HG02973 (cell line): ENCODE results near the gene TMEM53.
A peak's percentile ranks its signal among the peaks of the same experiment; 100 is the strongest.
"Not testable (repeated sequence)": the region's sequence is repeated elsewhere in the genome, so short reads cannot be mapped to it uniquely, and the experiment has no call there.

Experiments used
- ATAC-seq: cut with Tn5 transposase; IDR thresholded peaks from one replicate; pipeline ENCODE4 v1.9.1; 2021; ENCODE audit warnings: moderate library complexity; ENCODE audit not compliant: unreplicated experiment

Gene TMEM53

DNA sequence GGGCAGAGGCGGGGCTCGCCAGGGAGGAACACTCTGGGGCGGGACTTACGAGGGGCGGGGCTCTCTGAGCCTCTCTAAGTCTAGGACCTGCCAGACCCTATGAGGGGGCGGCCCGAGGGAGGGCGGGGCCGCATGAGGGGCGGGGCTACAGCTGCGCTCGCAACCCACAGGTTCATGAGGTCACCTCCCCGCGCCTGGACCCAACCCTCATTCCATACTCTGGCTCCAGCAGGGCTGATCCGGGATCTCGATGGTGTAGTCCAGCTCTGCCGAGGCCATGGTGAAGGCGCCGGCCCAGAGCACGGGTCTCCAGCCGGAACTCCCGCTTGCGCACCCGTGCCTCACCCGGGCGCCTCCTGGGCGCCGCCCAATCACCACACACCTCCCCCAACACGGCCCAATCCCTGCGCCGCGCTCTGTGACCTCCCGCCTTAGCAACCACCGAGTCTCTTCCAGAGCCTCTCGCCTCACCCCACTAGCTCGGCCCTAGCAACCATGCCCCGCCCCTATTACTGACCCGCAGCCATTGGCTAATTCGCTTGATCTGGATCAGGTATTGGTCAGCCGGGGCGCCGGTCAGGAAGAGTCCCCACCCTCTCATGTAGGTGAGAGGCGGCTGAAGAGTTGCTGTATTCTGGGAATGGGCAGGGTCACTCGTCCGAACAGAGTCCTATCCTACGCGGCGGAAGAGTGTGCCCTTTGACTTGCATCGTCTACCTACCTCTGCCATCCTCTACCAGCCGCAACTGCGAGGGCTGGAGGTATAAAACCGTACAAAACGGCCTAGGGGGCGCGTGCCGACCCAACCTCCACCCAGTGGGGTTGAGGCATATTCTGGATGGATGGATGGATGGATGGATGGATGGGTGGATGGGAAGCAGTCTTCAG, at the start of gene TMEM53, which contains the start of gene ARMH1:
TSS of gene TMEM53 (minus strand) at position 369 of the 888 bp plus-strand sequence. CDS start at position 279, 90 bp downstream.
TSS of gene ARMH1 (plus strand) at position 602 of the 888 bp plus-strand sequence. CDS start 14,984 bp downstream, outside the sequence.
- ATAC-seq, result peak; percentile 83

DNA sequence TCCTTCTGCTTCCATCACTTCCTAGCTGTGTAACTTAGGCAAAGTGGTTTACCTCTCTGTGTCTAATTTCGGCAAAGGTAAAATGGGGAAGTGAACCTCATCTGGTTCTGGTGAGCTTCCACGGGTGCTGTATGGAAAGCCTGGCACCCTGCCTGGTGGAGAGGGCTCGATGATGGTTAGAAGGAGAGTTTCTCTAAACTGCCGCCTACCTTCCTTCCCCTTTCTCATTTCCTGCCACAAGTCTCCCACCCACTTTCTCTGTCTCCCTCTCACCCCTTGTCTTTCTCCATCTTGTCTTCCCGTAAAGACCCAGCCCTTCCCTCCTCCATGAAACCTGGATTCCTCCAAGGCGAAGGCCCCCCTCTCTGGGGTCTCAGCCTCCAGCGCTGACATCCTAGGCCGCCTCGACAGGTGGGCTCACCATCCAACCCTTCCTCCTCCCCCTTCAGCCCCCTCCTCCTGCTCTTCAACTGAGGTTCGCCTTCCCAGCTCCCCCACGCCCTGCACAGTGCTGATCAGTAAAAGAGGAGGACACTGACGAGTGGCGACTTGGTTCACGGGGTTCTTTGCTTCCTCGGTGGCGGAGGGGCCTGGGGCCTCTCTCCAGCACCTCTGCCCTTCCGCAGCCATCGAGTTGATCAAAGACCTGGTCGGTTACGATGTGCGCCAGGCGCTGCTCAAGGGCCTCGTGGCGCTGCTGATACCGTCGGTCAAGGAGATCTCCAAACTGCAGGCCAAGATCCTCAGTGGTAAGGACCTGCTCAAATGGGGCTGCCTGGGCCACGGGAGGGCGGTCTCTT, 49.4 kb upstream of the TMEM53 start:
- ATAC-seq, result no peak

DNA sequence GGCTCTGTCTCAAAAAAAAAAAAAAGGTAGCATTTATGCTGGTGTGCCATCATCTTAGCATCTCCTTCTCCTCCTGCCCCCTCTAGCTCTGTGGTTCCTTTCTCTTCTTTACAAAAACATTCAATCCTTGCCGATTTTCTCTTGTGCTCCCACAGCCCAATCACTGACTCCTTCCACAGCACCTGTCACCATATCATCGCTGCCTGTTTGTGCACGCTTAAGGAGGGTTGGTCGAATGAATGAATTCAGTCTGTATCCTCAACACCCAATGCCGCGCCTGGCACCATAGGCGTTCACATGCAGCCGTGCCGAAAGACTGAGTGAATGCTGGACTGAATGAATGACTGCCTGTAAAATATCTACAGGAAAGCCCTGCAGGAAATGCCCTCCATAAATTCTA, 48.8 kb upstream of the TMEM53 start:
- no peak for ATAC-seq

DNA sequence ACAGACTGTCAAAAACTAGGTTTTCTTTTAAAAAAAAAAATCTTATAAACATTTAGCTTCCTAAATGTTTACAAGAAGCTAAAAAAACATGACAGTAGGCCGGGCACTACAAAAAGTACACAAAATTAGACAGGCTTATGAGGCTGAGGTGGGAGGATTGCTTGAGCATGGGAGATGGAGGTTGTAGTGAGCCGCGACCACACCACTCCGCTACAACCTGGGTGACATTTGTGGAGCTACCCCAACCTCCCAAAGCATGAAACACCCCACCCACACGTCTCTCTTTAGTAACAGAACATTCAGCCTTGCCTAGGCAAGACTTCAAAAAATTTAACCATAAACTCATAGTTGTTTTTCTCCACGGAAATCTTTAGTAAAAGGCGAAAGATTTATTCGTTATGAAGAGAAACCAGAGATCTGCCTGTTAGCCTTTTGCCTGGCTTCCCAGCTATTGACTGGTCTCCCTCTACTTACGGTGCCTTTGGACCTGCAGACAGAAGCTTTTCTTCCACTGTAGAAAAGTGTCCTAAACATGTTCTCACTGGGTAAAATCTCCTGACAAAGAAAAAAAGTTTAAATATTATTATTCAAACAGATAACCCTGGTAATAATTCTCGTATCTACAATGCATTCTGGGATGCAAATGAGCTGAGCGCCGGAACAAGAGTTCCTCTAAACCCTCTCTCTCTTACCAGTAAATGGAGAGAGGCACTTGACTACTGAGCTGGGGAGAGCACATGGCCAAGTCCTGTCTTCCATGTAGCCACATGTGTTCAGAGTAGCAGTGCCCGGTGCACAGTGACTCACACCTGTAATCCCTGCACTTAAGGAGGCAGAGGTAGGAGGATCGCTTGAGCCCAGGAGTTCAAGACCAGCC, 47.4 kb upstream of the TMEM53 start:
- peak; percentile 64 for ATAC-seq

DNA sequence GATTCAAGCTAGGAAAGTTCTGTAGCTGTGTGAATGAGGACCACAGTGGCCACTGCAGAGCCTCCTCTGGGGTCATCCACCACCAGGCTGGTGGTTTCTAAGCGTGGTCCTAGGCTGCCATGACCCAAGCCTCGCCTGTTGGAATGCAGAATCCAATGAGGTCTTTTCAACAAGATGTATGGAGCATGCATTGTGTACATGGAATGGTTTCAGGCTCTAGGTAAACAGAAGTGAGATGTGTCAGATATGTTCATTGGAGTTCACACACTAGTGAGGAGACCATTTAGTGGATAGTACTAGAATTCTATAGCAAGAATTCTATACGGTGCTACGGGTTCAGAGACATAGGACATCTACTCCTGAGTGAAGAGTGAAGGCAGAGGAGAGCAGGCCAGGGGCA, 46.0 kb upstream of the TMEM53 start:
- no peak for ATAC-seq

DNA sequence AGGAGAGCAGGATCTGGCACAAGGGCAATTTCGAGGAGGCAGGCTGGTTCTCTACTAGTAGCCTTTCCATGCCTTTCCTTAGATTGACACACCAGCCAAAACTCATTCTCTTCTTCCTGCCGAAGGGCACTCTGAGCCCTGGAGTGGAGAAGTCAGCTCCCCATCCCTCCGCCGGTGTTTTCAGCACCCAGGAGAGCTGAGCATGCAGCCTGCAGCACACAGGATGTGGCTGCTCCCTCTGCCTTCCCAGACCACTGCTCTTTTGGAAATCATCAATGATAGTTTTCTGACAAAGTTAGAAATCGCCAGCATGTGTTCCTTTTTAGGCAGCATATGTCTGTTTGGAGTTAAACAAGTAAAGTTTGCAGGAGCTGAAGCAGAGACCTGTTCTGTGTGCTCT, 45.0 kb upstream of the TMEM53 start:
- ATAC-seq, result no peak

DNA sequence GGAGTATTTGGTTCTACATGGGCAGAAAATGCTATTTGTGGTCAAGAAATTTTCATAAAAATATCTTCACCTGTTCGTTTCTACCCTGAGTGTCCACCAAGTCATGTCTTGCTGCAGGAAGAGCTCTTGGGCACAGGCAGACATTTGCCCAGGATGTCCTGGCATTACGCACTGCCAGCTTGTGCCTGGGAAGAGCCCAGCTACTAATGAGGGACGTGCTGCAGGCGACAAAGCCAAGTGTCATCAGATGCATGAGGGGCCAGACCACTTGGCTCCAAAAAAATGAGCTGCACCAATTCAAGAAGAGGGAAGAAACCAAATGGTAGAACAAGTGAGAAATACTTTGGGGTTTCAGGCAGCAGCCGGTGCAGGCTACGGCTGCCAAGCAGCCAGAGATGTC, 43.8 kb upstream of the TMEM53 start:
- no peak for ATAC-seq

DNA sequence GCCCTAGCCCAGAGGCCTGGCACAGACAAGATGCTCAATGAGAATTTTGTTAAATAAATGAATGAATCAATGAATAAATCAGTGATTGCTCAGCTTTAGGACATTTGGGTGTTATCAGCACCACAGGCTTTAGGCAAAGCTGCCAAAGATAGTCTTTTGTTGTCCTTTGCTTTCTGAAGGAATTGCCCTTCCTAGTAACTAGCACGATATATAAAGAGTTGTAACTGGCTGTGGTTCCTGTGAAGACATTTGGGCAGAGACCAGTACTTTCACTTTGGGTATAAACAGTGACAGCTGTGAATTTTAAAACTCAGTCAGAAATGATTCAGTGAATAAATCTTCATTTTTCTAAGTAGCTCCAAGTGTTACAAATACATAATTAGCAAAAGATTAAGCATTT, 43.4 kb upstream of the TMEM53 start:
- no peak for ATAC-seq

DNA sequence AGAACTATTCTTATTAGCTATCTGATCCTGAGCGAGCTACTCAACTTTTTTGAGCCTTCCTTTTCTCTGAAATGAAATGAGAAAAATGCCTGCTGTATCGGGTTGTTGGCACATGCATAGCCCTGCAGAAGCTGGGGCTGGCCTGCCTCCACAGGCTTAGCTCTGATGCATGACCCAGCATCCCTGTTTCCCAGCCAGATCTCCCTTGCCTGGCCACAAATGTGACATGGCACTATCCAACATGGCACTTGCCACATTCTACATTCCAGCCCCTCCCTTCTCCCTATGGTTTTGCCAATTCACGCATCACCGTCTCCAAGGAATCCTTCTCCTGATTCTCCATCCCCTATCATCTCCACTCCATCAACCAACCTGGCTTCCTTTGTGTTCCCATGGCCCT, 42.9 kb upstream of the TMEM53 start:
- ATAC-seq, result no peak

DNA sequence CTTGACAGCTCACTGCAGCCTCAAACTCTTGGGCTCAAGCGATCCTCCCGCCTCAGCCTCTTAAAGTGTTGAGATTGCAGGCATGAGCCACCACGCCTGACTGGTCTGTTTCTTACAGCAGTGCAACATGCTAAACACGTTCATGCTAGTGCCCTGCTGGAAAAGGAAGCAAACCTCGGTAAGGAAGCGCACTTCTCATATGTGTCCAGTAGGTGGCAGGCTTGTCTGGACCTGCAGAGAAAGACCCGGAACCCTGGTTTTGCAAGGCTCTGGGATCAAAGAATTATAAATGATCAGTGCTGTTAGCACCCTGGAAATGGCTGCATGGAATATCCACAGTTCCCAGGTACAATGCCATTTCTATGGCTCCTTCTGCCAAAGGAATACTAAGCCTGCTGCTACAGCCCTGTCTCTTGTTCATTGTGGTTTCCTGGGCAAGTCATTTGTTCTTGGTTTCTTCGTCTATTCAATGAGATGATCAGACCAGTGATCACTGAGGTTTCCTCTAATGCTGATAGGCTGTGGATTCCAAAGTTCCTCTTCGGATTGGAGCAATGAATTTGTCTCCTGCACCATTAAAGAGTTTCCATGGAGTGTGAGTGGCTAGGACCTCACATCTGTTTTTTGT, 40.8 kb upstream of the TMEM53 start:
- peak; percentile 44 for ATAC-seq

DNA sequence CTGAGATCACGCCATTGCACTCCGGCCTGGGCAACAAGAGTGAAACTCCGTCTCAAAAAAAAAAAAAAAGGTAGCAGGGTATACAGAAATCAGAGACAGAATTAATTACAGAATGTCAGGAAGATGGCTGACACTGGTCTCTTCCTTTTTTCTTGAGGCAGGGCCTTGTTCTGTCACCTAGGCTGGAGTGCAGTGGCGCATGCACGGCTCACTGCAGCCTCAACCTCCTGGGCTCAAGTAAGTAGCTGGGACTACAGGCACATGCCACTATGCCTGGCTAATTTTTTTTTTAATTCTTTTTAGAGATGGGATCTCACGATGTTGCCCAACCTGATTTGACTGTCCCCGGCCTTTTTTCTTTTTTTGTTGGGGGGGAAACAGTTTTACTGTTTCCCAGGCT, 40.3 kb upstream of the TMEM53 start:
- ATAC-seq, result no peak

DNA sequence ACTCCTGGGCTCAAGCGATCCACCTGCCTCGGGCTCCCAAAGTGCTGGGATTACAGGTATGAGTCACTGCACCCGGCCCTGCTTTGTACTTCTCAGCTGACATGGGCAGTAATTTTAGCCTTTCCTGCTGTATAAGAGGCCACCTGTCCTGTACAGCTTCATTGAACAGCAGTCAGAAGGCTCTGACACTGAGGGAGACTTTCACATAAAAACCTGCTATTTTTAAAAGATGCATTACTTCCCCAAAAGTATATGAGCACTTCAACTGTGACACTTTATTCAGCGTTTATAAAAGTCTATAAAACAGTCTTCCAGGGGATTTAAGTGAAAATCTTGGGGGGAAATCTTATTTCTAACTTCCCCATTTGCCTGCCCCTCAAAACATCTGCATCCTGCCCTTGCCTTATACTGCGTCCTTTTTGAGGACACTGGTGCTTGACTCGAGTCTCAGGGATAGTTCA, 39.1 kb upstream of the TMEM53 start:
- ATAC-seq, result no peak

DNA sequence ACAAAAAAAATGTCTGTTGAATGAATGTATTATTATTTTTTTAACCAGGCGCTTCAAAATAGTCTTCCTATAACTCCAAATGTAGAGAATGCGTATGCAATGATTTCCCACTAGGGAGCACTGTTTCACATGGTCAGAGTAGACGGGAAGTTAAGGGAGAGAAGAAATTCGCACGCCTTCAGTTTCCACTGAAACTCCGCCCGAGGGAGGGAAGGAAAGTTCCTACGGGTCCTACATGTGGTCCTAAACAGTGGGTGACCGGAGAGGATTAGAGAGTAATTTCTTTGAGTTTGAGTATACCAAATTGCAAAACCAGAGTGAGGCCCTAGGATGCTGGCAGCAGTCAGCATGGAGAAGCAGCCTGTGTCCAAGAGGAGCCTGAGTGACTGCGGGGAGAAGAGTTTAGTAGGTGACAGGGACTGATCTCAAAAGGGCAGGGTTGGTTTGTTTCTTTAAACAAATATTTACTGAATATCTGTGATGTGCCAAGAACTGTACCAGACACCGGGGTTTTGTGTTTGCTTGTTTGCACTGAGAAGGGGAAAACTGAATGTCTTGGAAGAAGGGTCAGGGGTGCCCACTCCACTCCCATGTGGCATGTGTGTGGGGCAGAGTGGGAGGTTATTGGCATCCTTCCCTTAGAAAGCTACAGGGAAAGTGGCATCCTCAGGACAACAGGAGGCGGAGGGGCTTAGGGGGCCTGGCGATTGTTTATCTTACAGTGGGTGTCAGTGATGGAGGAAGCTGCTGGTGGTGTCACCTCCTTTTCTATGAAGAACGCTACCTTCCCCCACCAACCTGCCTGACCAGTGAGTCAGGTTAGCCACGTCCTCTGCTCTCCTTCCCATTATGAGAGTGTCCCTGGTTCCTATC, 33.9 kb upstream of the TMEM53 start:
- ATAC-seq, result no peak

DNA sequence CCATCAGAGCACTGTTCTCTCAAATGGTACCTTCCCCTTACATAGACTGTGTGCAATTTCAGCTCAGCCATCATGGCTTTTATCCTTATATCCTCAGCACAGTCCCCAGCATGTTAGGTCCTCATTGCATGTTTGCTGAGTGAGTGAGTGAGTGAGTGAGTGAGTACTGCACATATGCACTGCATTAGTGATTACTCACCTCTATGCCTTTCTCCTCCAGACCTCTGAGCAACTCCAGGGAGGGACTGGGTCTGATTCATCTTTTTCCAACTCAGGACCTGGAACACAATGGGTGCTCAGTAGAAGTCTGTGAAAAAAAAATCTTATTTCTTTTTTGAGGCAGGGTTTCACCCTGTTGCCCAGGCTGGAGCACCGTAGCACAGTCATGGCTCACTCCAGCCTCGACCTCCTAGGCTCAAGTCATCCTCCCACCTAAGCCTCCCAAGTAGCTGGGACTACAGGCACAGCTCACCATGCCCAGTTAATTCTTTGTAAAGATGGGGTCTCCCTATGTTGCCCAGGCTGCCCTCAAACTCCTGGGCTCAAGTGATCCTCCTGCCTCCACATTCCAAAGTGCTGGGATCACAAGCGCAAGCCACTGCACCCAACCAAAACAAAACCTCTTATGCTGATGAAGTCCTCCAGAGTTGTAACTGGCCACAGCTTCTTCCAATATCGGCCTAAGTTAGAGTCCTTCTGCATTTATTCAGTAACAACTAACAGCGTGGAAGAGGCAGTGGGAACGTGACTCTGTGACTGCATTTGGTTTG, 33.0 kb upstream of the TMEM53 start:
- no peak for ATAC-seq

DNA sequence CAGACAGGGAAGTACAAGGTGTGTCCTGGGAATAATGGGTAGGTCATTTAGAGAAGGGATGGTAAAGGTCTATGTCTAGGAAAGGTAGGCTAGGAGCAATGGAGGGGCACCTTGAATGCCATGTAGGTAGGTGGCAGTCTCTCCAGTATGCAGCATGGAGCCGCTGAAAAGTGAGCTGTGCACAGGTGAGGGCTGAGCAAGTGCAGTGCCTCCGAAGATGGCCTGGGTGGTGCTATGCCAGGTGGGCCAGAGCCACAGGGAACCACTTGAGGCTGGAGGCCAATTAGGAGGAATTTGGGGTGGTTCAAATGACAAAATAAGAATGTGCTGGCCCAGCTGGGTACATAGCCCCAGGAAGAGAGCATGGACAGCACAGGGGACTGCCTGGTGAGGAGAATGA, 31.7 kb upstream of the TMEM53 start:
- ATAC-seq, result no peak

DNA sequence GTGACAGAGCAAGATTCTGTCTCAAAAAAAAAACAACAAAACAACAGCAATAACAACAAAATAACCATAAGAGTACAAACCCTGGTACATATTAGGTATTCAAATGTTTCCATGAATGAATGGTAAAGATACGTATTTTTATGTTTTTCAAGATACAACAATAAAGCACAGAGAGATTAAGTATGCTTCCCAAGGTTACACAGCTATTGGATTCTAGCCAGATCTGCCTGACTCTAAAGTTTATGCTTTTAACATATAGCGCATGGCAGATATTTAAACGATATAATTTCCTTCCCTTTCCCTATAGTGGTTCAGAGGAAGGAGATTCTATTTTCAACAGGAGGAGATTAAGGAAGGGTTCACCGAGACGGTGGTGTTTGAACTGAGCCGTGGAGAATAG, 31.2 kb upstream of the TMEM53 start:
- no peak for ATAC-seq

DNA sequence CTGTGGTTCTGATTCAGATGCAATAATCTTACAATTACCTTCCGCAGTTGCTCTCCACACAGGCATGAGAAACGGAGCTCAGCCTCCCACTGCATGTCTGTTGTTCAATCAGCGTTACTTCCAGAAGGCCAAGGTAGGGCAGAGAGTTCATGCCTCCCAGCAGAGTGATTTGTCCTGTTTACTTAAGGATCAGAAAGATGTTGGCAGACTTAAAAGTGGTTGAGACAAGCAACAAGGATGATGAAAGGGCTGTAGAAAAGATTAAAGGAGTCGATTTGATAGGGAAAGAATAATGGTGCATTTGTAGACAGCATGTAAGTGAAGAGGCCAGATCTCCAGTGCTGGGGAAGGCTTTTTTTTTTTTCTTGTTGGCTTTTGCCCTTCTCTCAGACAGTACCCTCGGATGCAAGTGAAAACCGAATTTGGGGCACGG, 26.9 kb upstream of the TMEM53 start:
- ATAC-seq, result no peak

DNA sequence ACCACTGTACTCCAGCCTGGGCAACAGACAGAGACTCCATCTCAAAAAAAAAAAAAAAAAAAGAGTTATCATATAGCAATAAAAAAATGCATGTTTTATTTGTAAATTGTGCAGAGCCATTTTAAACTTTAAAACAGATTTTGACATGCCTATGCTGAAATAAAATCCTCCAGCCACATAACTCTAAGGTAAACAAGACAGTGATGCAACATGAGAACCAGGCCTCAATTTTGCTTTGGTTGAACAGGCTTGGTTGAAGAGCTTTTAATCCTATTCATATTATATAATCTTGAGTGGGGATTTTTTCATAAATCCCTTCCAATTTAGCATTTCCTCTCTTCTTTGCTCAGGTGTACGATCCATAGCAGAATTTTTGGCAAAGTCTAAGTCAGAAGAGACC, 26.3 kb upstream of the TMEM53 start:
- ATAC-seq, result no peak

DNA sequence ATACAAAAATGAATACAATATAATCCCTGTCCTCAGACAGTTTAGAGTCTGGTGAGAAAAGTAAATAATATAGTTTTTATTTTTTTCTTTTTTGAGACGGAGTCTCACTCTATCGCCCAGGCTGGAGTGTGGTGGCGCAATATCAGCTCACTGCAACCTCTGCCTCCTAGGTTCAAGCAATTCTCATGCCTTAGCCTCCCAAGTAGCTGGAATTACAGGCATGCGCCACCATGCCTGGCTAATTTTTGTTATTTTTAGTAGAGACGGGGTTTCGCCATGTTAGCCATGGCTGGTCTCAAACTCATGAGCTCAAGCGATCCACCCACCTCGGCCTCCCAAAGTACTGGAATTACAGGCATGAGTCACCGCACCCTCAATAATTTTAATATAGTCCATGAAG, 25.1 kb upstream of the TMEM53 start:
- ATAC-seq, result not testable (repeated sequence)
